ENCODE measurements around the gene KLHL29. TPM values are rescaled to one million over a fixed set of nuclear protein-coding genes. Genes with fewer than 3 reads are reported as not detected.

The KLHL29 gene
- total RNA-seq, 2 donors from 2014 or later, result 2.0 to 2.9 TPM

GRCh38 chr2:23360571-23361125 lies 24.3 kb upstream of the KLHL29 start:
- Histone ChIP-seq H3K4me1 (no peaks in the 10 kb centered on the region), H3K36me3 (no peaks in the 10 kb centered on the region), H3K27ac (no peak overlapping the region), H3K4me3 (no peak overlapping the region), H3K27me3 (no peaks in the 10 kb centered on the region), H3K9me3 (no peaks in the 10 kb centered on the region), H3K9ac (ENCODE audit: low read depth in 2 of 2, low read length in 2 of 2) (no peak overlapping the region)
- intact Hi-C loops (cut with DNase I), result no loop called here
- TF ChIP-seq CTCF (IDR thresholded peaks at IDR 0.05), result no peak
- no peak for DNase-seq

- H3K9ac ChIP-seq (ENCODE audit: low read depth in 2 of 2, low read length in 2 of 2), result no peak overlapping the region
- TF ChIP-seq CTCF (IDR thresholded peaks at IDR 0.05), result no peak
- no peak for DNase-seq
- no peak overlapping the region for H3K27ac ChIP-seq
- no peaks in the 10 kb centered on the region for H3K27me3 ChIP-seq
- H3K36me3 ChIP-seq, result no peaks in the 10 kb centered on the region
- no peaks in the 10 kb centered on the region for H3K9me3 ChIP-seq
- intact Hi-C loops (cut with DNase I), result no loop called here
- H3K4me1 ChIP-seq, result no peaks in the 10 kb centered on the region
- H3K4me3 ChIP-seq, result no peak overlapping the region
These were observed 23.8 kb upstream of the KLHL29 start for GRCh38 chr2:23361152-23361551.

GRCh38 chr2:23363268-23363667 lies 21.7 kb upstream of the KLHL29 start:
- H3K27me3 ChIP-seq, result no peaks in the 10 kb centered on the region
- H3K4me1 ChIP-seq, result no peaks in the 10 kb centered on the region
- no peak overlapping the region for H3K4me3 ChIP-seq
- H3K36me3 ChIP-seq, result no peaks in the 10 kb centered on the region
- no peak for TF ChIP-seq CTCF (IDR thresholded peaks at IDR 0.05)
- no peak overlapping the region for H3K9ac ChIP-seq (ENCODE audit: low read depth in 2 of 2, low read length in 2 of 2)
- H3K27ac ChIP-seq, result no peak overlapping the region
- DNase-seq, result no peak
- intact Hi-C loops (cut with DNase I), result no loop called here
- no peaks in the 10 kb centered on the region for H3K9me3 ChIP-seq

- H3K27me3 ChIP-seq, result no peaks in the 10 kb centered on the region
- intact Hi-C loops (cut with DNase I), result no loop called here
- H3K4me3 ChIP-seq, result no peak overlapping the region
These were observed 21.1 kb upstream of the KLHL29 start for GRCh38 chr2:23363831-23364230.

GRCh38 chr2:23366720-23367119 lies 18.3 kb upstream of the KLHL29 start:
- H3K9ac ChIP-seq (ENCODE audit: low read depth in 2 of 2, low read length in 2 of 2), result no peak overlapping the region
- no peak for TF ChIP-seq CTCF (IDR thresholded peaks at IDR 0.05)
- H3K9me3 ChIP-seq, result no peaks in the 10 kb centered on the region
- intact Hi-C loops (cut with DNase I), result no loop called here
- H3K27me3 ChIP-seq, result no peaks in the 10 kb centered on the region
- no peaks in the 10 kb centered on the region for H3K36me3 ChIP-seq
- H3K4me3 ChIP-seq, result no peak overlapping the region
- H3K4me1 ChIP-seq, result no peaks in the 10 kb centered on the region
- no peak overlapping the region for H3K27ac ChIP-seq
- no peak for DNase-seq

More at GRCh38 chr2:23363831-23364230, 21.1 kb upstream of the KLHL29 start:
- no peaks in the 10 kb centered on the region for H3K36me3 ChIP-seq
- H3K9me3 ChIP-seq, result no peaks in the 10 kb centered on the region
- DNase-seq, result no peak
- no peak for TF ChIP-seq CTCF (IDR thresholded peaks at IDR 0.05)
- H3K9ac ChIP-seq (ENCODE audit: low read depth in 2 of 2, low read length in 2 of 2), result no peak overlapping the region
- H3K4me1 ChIP-seq, result no peaks in the 10 kb centered on the region
- no peak overlapping the region for H3K27ac ChIP-seq

All from colonic mucosa (tissue), 4 donors.